GM18907 (cell line): Measurements from ENCODE around the gene MX1.

ENCODE experiments used
- ATAC-seq: cut with Tn5 transposase; IDR thresholded peaks from one replicate; pipeline ENCODE4 v1.9.1; 2021; ENCODE audit warnings: mild to moderate bottlenecking, moderate library complexity; ENCODE audit not compliant: unreplicated experiment

MX1 gene

DNA sequence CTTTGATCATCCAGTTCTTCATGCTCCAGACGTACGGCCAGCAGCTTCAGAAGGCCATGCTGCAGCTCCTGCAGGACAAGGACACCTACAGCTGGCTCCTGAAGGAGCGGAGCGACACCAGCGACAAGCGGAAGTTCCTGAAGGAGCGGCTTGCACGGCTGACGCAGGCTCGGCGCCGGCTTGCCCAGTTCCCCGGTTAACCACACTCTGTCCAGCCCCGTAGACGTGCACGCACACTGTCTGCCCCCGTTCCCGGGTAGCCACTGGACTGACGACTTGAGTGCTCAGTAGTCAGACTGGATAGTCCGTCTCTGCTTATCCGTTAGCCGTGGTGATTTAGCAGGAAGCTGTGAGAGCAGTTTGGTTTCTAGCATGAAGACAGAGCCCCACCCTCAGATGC lies 32.5 kb downstream of the MX1 start:
- ATAC-seq, result no peak

- ATAC-seq, result peak; percentile 27
These were observed 34.0 kb downstream of the MX1 start for GRCh38 chr21:41459884-41460534.

DNA sequence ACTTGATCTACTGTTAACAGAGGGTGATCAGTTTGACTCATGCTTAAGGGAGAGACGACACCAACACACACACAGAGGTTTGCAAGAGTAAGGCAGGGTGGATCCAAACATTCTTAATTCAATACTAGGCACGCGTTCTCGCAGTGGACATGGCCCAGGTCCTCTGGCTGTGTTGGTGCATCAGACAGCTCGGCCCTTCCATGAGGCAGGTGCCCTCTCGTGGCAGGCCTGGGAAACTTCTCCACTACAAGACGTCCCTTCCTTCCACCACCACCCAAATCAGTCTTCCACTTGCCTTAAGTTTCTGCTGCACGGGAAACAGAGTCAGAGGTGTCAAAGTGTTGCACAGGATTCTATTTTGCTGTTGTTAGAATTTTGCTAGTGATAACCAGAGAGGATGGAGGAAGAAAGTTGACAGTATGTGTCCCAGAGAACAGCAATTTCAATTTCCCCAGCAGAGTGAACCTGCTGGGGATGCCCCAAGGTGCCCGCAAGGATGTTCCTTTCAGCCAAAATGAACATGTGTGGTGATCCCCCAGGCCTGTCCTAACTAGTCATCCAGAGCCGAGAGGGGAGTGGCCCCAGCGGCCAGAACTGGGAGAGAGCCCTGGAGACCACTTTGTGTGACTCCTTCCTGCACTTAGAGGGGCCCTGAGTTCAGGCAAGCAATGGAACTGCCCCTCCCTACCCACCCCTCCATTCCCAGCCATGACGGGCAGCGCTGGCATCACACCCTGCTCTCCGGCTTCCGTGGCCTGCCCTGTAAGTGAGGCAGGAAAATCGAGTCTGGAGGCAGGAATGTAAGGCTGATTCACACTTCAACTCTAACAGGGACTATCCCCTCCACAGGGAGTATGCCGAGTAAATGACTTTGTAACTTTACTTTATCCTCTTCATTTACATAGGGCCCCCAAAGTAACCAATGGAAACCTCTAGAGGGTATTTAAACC lies 34.8 kb downstream of the MX1 start:
- ATAC-seq, result peak; percentile 53

DNA sequence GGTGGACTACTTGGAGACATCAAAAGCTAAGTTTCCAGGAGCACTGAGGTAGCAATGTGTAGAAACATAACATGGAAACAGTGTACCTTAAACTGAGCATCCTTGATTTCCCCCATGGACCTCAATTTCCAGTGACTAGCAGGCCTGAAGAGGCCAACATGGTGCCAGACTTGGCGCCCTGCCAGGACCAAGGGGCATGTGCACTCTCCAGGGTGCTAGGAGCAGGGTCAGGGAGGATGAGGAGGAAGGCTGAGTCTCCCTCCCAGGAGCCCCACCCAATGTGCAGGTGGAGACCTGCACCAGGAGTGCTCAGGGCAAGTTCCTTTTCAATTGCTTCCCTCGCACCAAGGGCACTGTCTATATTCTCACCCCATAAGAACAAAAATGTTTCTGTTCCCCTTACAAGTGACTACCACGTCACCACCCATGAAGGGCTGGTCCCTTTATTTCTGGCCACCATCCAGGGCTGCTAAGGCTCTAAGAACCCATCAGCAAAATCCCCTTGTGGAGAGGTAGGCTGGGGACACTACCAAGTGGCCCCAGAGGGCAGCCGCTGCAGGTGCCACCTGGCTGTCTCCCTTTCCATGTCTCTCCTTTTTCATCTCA lies 39.2 kb downstream of the MX1 start:
- no peak for ATAC-seq

DNA sequence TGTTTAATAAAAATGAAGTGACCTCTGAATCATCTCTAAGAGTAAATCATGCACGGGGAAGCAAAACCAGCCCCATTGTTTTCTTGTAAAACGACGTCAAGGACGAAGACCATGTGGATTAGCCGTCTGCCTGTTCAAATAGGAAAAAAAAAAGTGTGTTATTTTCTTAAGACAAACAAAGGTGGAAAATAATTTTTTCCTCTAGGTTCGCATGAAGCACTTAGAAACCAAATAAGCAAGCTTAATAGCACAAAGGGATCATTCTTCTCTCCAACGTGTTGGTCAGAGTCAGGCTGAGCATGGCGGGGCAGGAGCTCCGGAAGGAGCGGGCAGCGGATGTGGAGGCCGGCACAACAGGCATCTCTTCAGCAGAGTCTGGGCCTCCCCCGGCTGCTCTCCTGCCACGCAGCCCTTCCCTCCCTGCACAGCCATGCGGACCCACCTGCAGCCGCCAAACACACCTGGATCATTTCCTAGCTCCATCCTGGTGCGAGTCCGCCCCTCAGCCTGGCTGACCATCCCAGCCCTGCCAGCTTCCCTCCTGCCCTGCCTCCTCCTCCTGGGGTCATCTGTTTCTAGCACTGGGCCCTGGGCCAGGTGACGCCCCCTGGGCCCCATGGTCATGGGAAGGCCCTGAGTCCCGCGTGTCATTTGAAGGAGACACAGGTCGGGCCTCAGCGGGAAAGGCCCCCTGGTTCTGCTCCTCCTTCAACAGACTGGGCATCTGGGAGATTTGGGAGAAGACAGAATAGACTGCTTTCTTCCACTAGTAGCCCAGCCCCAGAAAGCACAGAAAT lies 40.2 kb downstream of the MX1 start:
- no peak for ATAC-seq

DNA sequence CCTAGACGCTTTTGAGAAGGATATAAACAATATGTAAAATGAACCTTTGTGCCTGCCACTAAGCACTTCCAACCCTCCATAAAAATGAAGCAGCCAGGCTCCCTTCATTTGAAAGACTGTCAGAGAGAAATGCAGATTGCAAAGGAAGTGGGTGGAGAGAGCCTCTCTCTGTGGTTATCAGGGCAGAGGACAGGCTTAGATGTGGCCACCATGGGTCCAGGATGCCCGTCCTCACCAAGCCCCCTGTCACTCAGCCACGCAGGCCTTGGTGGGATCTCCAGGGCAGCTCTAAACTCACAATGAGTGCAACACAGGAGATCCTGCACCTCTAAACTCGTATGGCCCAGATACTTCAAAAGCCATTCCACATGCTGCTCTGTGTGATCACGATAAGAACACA lies 44.0 kb downstream of the MX1 start:
- ATAC-seq, result no peak

- ATAC-seq, result no peak
These were observed 46.9 kb downstream of the MX1 start for GRCh38 chr21:41472753-41473548.

DNA sequence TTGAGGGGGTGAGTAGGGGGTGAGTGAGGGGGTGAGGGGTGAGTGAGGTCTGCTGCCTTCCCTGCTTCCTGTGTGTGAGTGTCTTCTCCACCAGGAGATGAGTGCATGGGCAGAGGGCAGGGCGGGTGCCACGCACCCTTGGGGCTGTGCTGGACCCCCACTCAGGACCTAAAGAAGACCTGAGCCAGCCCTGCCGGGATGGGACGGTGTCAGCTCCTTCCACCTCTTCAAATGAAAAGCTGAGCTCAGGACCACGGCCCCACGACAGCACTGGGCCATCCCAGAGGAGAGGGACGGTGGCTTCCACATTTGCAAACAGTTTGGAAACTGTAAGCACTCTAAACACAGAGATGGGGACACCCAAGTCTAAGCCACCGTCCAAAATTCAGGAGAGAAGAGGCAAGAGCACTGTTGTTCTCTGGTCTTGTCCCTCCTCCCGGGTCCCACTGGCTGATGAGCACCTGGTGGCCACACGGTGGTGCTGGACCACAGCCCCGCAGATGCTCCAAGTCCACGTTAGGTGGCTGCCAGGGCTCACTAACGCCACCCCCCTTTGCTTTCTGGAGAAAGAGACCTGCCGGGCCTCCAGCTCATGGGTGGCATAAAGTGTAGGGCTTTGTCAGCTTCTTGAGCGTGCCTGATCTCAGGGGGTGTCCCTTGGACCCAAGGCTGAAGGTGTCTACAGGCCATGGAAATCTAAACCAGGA lies 49.8 kb downstream of the MX1 start:
- no peak for ATAC-seq

GRCh38 chr21:41477641-41478318 lies 51.7 kb downstream of the MX1 start:
- no peak for ATAC-seq

- no peak for ATAC-seq
These were observed 52.5 kb downstream of the MX1 start for GRCh38 chr21:41478319-41479177.

GRCh38 chr21:41479686-41480085 lies 53.6 kb downstream of the MX1 start:
- ATAC-seq, result no peak

GRCh38 chr21:41480086-41480690 lies 54.1 kb downstream of the MX1 start:
- ATAC-seq, result no peak

DNA sequence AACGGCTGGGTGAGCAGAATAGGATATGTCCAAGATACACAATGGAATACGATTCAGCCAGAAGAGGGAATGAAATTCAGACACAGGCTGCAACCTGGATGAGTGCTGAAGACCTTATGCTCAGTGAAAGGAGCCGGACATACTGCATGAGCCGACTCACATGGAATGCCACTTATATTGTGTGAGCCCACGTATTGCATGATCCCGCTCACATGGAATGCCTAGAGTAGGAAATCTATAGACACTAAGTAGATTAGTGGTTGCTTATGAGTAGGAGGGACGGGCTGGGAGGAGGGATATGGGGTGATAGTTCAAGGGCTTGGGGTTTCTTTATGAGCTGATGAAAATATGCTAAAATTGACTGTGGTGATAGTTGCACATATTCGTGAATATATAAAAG lies 55.2 kb downstream of the MX1 start:
- no peak for ATAC-seq

DNA sequence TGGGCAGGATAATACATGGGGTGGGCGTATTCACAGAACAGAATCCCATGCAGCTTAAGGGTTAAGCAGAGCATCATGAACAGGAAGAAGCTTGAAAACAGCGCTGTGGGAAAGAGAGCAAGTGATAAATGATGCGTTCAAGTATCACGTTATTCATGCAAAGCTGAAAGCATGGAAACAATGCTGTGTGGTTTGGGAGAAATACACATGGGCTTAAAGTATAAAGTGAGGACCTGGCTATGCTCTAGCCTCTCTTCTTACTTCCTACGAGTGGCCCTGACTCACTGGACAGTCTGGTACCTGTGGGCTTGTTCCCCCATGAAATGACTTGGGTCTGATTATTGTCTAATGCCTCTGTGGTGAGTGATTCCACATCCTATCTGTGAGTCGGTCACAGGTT lies 56.3 kb downstream of the MX1 start:
- ATAC-seq, result no peak

DNA sequence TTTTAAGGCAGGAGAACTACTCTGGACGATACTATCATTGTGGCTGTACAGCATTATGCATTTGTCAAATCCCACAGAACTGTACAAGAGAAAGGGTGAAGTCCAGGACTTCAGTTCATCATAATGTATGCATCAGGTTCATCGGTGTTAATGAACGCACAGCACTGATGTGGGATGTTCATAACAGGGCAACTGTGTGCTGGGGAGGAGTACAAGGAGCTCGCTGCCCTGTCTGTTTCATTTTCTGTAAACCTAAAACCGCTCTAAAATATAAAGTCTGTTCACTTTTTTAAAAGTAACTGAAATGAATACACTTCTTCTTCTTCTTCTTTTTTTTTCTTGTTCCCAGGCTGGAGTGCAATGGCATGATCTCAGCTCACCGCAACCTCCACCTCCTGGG lies 56.9 kb downstream of the MX1 start:
- ATAC-seq, result no peak

- ATAC-seq, result no peak
These were observed 57.4 kb downstream of the MX1 start for GRCh38 chr21:41483415-41483814.

- ATAC-seq, result no peak
These were observed 57.9 kb downstream of the MX1 start for GRCh38 chr21:41483973-41484372.

DNA sequence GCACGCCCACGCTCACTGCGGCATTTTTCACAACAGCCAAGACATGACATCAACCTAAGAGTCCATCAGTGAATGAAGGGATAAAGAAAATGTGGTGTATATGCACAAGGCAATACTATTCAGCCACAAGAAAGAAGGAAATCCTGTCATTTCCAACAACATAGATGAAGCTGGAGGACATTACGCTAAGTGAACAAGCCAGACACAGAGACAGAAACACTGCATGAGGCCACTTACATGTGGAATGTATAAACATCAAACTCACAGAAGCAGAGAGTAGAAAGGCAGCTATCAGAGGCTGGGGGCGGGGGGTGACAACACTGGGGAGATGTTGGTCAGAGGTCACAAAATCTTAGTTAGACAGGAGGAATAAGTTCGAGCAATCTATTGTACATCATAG lies 61.0 kb downstream of the MX1 start:
- no peak for ATAC-seq
